ENCODE data around the gene BTG4.

Gene BTG4

DNA sequence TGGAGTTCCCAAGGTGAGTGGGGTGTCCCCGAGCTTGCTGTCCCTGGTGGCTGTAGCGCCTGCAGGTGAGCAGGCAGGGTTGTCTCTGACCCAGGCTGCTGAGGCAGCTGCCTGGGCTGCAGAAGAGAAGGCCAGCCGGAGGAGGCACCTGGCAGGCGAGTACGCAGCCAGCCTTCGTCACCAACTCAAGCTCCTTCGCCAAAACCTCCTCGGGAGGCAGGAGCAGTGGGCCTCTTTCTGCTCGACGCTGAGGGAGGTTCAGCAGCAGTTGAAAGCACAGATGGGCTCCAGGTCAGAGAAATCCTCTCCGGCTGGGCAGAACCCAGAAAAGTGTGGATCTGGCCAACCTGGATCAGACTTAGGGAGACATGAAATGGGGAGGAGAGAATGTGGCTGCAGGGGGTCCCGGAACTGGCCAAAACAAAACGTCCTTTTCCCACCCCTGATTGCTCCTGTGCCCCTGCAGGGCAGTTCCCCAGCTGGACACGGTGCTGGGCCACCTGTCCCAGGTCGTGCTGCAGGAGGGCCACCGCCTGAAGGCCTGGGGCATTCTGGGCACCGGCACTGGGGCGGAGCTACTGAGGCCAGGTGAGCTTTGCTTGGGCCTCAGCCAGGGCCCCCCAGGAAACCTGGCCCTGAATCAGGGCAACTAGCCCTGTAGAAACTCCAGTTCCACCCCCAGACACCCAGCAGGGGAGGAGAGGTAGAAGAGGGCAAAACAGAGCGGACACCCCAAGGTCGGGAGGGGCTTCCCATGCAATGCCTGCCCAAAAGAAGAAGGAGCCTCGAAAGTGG, 56.7 kb downstream of the BTG4 start:
- DNase-seq (ENCODE audit: low read depth): no peak

DNA sequence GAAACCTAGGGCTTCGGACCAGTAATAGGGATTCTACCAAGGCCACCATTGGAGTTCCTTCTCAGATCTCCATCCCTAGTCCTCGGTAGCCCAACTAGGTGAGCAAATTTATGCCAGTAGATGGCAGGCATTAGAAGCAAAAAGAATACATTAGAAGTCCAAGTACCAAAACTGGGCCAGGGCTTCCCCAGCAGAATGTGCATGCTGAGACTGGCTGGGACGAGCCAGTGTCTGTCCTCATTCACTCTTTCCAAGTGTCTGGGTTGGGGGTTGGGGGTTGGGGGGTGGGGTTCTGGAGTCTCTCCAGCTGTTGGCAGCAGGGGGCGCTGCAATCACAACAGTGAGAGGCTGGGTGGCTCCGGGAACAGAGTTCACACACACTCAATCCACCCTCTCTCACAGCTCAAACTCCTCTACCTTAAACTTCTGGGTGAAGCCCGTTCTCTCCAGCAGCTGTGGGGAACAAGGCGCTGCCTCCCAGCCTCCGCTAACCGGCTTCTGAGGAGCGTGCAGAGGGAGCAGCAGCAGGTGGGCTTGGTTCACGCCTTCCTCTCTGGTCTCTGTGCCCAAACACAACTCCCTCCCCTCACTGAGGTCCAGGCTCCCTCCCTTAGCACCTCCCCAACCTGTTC, 57.5 kb downstream of the BTG4 start:
- no peak for DNase-seq (ENCODE audit: low read depth)

DNA sequence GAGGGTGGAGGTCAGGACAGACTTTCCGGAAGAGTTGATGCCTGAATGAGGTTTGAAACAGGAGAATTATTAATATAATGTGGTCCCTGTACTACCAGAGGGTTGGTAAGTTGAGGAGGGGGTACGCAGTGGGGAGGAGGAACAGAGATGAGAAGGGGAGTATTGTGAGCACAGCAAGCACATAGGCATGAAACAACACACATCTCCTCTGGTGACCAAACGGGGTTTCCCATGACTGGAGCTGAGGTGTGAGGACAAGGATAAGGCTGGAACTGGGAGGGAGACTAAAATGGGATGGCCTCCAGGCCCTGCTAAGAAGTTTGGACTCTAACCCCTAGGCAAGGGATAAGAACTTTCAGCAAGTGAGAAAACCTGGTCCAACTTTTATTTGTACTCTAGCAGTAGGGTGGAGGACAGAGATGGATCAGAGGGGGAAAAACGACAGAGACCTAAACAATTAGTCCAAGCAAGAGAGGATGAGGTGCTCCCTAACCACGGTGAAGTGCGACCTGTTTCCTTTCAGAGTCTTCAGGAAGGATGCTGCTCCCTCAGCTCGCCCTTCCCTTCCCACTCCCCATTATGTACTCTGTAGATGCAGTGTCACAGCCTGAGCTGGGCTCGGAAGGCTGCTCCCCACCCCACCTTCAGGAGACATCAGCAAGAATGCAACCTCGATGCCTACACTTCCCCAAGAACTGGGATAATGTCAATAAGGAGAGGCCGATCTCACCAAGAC, 59.2 kb downstream of the BTG4 start:
- DNase-seq (ENCODE audit: low read depth): no peak

DNA sequence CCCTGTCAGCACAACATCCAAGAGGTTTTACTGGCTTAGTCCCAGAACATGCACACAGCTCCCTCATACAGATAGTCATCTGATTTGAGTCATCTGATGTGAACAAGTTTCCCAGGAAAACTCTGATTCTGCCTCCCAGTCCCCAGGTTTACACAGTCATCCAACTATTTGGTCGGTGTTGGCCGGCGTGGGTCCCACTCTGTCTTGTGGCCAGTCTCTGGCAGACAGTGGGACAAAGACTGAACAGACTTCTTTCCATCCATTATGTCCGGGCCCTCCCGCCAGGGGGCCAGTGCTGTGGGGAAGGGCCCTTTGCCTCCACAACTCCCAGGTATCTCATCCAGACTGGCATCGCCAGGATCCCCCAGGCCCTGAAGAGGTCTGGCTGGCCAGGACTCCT, 60.0 kb downstream of the BTG4 start:
- no peak for DNase-seq (ENCODE audit: low read depth)

DNA sequence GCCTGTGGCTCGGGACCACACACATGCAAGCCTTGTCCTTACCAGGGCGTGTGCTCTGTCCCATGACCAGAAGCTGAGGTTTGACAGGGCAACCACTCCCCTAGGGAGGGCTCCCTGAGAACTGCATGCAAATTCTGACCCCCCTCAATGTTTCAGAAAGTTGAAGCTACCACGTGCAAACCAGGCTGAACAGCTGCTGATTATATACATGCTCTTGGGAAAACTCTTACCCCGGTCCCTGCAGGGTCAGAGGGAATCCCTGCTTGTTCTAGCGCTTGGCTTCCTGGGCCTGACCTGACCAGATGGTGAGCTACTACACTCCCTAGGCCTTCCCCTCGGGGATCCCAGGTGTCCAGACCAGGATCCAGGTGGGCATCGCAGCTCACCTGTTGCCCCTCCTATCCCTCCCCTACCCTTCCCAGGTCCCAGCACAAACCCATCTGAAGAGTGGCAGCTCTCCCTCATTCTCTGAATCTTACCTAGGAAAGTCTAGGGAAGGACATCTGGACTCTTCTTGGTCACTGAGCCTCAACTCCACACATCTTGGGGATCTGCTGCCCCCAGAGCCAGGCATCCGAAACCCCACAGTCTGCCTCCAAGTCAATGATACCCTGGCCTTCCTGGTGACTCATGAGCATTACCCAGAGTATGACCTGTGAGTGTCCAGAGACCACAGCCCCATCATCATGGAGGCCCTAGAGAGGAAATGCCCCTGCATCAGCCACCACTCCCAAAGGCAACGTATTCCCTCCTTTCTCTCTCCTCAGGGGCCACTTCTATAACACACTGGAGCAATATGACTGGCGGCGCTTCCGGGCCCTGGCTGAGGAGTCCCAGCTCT, 61.5 kb downstream of the BTG4 start:
- DNase-seq (ENCODE audit: low read depth): no peak

GRCh38 chr11:111449696-111450479, 62.3 kb downstream of the BTG4 start:
- DNase-seq (ENCODE audit: low read depth): no peak

GRCh38 chr11:111448831-111449557, 63.2 kb downstream of the BTG4 start:
- DNase-seq (ENCODE audit: low read depth): no peak

- no peak for DNase-seq (ENCODE audit: low read depth)
Observed at GRCh38 chr11:111448414-111448813, 63.8 kb downstream of the BTG4 start.

GRCh38 chr11:111447931-111448330, 64.3 kb downstream of the BTG4 start:
- DNase-seq (ENCODE audit: low read depth): no peak

DNA sequence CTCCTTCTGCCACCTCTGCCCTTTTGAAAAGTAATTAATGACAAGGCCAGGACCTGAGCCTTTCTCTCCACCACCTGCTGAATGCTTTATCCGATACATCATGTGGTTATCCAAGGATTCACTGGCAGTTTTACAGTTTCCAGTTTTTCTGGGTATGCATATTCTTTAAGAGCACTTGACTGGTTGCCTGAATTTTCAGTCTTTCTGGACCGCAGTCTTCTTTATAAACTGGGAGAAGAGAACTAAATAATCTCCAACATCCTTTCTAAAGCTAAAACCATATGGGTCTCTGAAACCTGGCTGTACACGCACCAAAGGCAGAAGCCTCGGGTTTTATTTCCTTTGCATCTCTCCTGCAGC, 65.1 kb downstream of the BTG4 start:
- DNase-seq (ENCODE audit: low read depth): no peak

DNA sequence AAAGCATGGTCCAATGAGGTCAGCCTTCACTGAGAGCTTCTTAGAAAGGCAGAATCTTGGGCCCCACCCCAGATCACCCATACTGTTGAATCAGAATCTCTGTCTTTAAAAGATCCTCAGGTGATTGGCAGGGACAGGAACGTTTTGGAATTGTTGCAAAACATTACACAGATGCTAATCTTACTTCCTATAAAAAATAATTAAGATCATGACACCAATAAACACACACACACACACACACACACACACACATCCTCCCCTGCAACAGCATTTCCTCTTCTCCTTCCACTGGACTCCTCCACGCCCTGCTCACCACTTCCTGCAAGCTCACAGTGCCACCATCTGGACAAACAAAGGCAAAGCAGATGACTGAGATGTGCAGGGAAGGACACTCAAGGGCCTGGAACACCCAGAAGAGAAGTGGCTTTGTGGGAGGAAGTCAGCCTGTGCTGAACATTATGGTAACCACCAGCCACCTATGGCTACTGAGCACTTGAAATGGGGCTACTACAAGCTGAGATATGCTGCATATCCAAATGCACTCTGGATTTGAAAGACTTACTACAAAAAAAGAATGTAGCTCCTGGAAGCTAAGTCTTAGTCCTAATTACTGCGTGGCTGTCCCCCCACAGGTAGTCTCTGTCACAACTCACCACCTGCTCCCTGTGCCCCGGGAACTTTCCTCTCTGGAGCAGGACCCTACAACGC, 65.6 kb downstream of the BTG4 start:
- peak; percentile 58 for DNase-seq (ENCODE audit: low read depth)

DNA sequence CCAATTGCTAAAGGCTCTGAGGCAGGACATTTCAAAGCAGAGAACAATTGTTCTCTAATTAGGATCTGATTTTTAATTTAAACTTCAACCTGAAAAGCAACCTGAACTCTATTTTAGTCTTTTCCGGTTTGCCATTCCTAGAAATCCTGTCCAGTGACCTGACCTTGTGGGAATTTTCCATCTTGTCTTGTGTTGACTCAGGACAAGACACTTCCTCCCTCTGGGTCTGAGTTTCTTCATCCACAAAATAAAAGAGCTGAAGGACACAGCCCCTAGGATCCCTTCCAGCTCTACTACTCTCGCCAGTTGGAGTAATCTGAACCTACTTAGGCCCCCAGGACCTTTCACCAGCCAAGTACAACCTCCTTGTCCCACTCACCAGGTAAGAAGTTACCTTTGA, 66.6 kb downstream of the BTG4 start:
- no peak for DNase-seq (ENCODE audit: low read depth)
